Mucosa of stomach (tissue), 1 donor: ENCODE measurements around the gene TPST1.
"Not testable (repeated sequence)": the region's sequence is repeated elsewhere in the genome, so short reads cannot be mapped to it uniquely, and the experiment has no call there.

Experiments used
- H3K27me3 ChIP-seq: one replicate; pipeline ENCODE4 v1.7.0; 2013; ENCODE audit warnings: mild to moderate bottlenecking, low read length; ENCODE audit not compliant: control insufficient read depth, insufficient read depth
- H3K36me3 ChIP-seq: one replicate; pipeline ENCODE4 v1.7.0; 2013; ENCODE audit warnings: low read length; ENCODE audit not compliant: control insufficient read depth, insufficient read depth
- H3K4me1 ChIP-seq: one replicate; pipeline ENCODE4 v1.7.0; 2013; ENCODE audit warnings: mild to moderate bottlenecking, low read length; ENCODE audit not compliant: control insufficient read depth, insufficient read depth
- H3K4me3 ChIP-seq: one replicate; pipeline ENCODE4 v1.7.0; 2013; ENCODE audit warnings: low read length
- H3K9ac ChIP-seq: one replicate; pipeline ENCODE4 v1.7.0; 2013; ENCODE audit warnings: mild to moderate bottlenecking, low read length, moderate library complexity
- H3K9me3 ChIP-seq: one replicate; pipeline ENCODE4 v1.7.0; 2013; ENCODE audit warnings: mild to moderate bottlenecking, low read length, moderate library complexity; ENCODE audit not compliant: control insufficient read depth
- donor health status: Pancreatic carcinoma.

TPST1 gene

DNA sequence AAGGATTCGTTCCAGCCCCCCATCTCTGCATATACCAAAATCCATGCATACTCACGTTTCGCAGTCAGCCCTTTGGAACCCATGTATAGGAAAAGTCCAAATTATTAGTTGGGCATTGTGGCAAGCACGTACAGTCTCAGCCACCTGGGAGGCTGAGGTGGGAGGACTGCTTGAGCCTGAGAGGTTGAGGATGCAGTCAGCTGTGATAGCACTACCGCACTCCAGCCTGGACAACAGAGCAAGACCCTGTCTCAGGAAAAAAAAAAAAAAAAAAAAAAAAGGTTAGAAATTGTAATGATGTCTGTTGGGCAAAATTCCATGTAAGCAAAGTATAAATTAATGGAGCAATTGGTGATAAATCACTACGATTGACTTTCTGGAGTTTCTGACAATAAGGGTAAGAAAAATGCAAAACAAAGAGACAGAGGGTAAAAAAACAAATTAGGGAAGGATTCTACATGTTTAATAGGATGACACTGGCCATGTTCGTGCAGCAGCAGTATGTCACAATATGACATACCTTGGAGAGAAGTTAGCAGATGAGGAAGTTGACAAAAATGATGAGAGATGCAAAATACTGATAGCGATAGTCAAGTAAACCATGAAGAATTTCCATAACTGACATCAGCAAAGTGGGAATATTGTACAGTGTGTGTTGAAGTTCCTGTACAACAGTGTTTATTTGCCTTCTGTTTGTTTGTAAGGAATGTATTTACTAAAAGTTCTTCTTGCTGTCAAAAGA lies 177.2 kb downstream of the TPST1 start:
- H3K4me1 ChIP-seq, H3K36me3 ChIP-seq, H3K27me3 ChIP-seq, H3K4me3 ChIP-seq, H3K9ac ChIP-seq, H3K9me3 ChIP-seq: not testable (repeated sequence)

DNA sequence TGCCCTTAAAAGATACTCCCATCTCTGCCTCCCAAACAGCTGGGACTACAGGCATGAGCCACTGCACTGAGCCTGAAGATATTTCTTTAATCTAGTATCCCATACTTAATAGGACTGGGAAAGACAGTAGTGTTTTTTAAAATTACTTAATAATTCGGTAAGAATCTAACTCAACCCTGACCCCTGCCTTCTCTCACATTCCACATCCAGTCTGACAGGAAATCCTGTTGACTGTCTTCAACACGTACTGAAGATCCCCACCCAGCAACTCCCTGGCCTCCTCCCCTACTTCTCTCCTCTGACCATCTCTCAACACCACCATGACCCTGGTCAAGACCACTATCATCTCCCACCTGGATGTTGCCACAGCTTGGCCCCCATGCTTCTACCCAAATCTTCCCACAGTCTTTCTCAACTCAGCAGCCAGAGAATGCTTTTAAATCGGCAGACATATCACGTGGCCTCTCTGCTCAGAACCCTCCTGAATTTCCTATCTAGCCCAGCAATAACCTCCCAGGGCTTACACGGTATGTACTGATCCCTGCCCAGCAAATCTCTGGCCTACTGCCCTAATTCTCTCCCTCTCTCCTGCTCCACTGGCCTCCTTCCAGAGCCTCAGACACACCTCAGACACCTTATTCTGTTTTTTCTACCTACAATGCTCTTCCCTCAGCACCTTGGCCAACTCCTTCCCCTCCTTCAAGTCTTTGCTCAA lies 180.2 kb downstream of the TPST1 start:
- H3K9ac ChIP-seq, H3K27me3 ChIP-seq, H3K4me3 ChIP-seq, H3K4me1 ChIP-seq, H3K9me3 ChIP-seq, H3K36me3 ChIP-seq: not testable (repeated sequence)

DNA sequence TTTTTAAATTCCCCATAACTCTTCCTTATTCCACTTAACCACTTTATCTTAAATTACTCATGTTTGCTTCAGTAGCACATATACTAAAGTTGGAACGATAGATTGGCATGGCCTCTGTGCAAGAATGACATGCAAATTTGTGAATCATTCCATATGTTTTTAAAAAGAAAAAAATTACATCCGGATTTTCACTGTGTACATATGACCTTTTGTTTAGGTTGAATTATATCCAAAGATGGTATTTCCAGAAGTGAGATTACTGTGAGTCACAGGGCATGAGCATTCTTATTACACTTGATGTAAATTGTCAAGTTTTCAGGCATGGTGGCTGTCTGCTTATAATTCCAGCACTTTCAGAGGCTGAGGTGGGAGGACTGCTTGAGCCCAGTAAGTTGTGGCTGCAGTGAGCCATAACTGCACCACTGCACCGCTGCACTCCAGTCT lies 190.0 kb downstream of the TPST1 start:
- H3K4me1 ChIP-seq, H3K9me3 ChIP-seq, H3K9ac ChIP-seq, H3K4me3 ChIP-seq, H3K36me3 ChIP-seq, H3K27me3 ChIP-seq: not testable (repeated sequence)

DNA sequence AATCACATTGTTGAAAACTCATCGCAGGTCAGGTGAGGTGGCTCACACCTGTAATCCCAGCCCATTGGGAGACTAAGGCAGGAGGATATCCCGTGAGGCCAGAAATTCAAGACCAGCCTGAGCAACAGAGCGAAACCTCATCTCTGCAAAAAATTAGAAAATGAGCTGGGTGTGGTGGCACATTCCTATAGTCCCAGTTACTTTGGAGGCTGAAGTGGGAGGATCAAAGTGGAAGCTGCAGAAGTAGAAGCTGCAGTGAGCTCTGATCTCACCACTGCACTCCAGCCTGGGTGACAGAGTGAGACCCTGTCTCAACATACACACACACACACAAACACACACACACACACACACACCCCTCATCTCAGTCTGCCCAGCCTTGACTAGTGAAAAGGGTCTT lies 190.9 kb downstream of the TPST1 start:
- not testable (repeated sequence) for H3K9me3 ChIP-seq, H3K9ac ChIP-seq, H3K4me1 ChIP-seq, H3K27me3 ChIP-seq, H3K4me3 ChIP-seq, H3K36me3 ChIP-seq

DNA sequence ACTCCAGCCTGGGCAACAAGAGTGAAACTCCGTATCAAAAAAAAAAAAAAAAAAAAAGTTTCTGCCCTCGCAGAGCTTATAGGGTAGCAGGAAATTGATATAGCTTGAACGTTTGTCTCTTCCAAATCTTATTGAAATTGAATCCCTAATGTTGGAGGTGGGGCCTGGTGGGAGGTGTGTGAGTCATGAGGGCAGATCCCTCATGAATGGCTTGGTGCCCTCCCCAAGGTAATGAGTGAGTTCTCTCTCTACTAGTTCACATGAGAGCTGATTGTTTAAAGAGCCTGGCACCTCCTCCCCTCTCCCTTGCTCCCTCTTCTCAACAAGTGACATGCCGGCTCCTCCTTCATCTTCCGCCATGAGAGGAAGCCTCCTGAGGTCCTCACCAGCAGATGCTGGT lies 193.7 kb downstream of the TPST1 start:
- not testable (repeated sequence) for H3K36me3 ChIP-seq, H3K4me3 ChIP-seq, H3K9me3 ChIP-seq, H3K9ac ChIP-seq, H3K27me3 ChIP-seq, H3K4me1 ChIP-seq

DNA sequence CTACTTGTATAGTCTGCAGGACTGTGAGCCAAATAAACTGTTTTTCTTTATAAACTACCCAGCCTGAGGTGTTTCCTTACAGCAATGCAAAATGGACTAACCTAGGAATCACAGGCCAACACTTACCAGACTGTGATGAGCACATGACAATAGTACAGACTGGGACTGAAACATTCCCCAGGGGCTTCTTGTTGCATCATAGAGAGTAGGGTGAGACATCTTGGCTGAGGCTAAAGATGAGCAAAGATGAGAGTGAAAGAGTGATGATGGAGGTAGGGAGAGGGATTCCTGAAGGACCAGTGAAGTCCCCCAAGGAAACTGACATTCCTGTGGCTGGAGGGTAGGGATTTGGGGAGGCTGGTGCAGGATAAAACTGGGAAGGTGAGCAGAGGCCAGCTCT lies 194.4 kb downstream of the TPST1 start:
- Histone ChIP-seq H3K4me1 (no peaks in the 10 kb centered on the region), H3K36me3 (no peaks in the 10 kb centered on the region), H3K4me3 (no peak overlapping the region), H3K9me3 (no peaks in the 10 kb centered on the region), H3K9ac (no peak overlapping the region), H3K27me3 (no peaks in the 10 kb centered on the region)

DNA sequence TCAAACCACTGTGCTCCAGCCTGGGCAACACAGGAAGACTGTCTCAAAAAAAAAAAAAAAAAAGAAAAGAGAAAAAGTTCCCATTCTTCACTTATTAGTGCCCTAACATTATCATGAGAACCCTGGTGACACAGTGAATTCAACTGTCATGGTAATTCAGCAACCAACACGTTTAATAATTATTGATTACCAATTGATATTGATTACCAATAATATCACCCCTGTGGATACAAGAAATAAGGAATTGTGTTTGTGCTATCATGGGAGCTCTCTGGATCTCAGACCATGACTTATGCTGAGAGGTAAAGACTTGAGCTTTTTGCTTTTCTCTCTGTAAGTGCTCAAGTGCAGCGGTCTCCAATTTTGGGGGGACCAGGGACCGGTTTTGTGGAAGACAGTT lies 195.3 kb downstream of the TPST1 start:
- Histone ChIP-seq H3K9me3 (no peaks in the 10 kb centered on the region), H3K9ac (no peak overlapping the region), H3K36me3 (no peaks in the 10 kb centered on the region), H3K27me3 (no peaks in the 10 kb centered on the region), H3K4me3 (no peak overlapping the region), H3K4me1 (no peaks in the 10 kb centered on the region)

DNA sequence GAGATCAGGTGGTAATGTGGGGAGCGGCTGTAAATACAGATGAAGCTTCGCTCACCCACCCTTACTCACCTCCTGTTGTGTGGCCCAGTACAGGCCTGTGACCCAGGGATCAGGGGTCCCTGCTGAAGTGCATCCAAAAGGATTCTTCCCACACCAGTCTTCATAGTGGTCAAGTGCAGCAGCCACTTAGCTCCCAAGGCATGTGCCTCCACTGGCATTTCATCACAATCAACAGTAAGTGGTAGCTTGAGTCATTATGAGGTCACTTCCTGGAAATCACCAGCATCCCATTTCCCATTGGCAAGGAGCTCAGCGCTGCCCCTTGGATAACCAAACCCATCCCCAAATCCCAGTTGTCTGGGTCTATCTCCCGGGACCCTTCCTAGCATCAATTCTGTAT lies 196.0 kb downstream of the TPST1 start:
- H3K4me1 ChIP-seq, H3K9ac ChIP-seq, H3K9me3 ChIP-seq, H3K4me3 ChIP-seq, H3K27me3 ChIP-seq, H3K36me3 ChIP-seq: not testable (repeated sequence)

DNA sequence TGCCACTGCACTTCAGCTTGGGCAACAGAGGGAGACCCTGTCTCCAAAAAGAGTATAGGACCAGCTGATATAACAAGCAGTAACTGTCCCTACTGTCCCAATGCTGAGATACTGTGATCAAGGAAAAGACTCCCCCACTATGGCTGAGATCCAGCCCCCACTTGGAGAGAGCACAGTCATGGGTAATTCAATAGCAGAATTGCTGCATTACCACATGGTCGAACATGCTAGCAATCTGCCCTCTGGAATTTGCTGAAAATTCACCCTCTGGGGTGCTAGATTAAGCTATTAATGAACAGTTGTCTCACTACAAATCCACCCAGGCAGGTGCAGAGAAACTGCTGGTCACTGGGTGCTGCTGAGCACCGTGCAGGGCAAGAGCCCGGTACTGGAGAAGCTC lies 196.8 kb downstream of the TPST1 start:
- H3K36me3 ChIP-seq, H3K4me3 ChIP-seq, H3K4me1 ChIP-seq, H3K9ac ChIP-seq, H3K27me3 ChIP-seq, H3K9me3 ChIP-seq: not testable (repeated sequence)

DNA sequence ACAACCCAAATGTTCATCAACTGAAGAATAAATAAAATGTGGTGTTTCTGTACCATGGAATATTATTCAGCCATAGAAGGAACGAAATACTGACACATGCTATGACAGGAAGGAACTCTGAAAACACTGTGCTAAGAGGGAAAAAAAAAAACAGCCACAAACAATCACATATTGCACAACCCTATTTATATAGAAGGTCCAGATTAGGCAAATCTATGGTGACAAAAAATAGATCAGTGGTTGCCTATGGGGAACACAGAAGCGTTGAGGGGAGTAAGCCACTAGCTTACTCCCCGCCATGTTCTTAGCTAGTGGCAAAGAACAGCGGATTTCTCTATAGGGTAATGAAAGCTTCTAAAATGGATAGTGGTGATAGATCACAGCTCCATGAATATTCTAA lies 198.4 kb downstream of the TPST1 start:
- H3K36me3 ChIP-seq, result no peaks in the 10 kb centered on the region
- no peaks in the 10 kb centered on the region for H3K27me3 ChIP-seq
- no peaks in the 10 kb centered on the region for H3K9me3 ChIP-seq
- H3K4me1 ChIP-seq, result no peaks in the 10 kb centered on the region
- no peak overlapping the region for H3K4me3 ChIP-seq
- H3K9ac ChIP-seq, result no peak overlapping the region

DNA sequence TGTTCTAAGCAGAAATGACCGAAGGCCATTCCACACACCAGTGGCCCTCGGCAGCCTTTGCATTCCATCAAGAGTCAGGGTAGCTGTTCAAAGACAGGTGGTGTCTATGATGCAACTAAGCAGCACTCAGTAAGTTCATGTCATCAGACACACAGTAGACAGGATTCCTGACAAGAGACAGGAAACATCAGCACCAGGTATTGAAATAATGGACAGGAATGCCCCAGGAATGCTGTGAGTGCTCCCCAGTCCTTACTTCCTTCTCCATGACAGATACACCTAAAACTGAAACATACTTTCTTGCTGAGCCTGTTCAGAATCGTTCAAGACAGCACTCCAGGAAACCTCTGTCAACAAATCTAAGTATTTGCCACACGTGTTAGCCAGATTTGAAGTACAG lies 204.4 kb downstream of the TPST1 start:
- Histone ChIP-seq H3K9me3 (no peaks in the 10 kb centered on the region), H3K27me3 (no peaks in the 10 kb centered on the region), H3K4me1 (peaks cover 9% of the 10 kb centered on the region), H3K4me3 (no peak overlapping the region), H3K36me3 (no peaks in the 10 kb centered on the region), H3K9ac (no peak overlapping the region)
